H9 (cell line): ENCODE measurements around the gene TMEM45B. TPM values are rescaled to one million over a fixed set of nuclear protein-coding genes. Genes with fewer than 3 reads are reported as not detected.
"Not testable (repeated sequence)": the region's sequence is repeated elsewhere in the genome, so short reads cannot be mapped to it uniquely, and the experiment has no call there.

Source experiments
- DNase-seq: peaks from one replicate; pipeline ENCODE4 v3.0.0-alpha.2; 2017
- H2AFZ ChIP-seq: one replicate; pipeline ENCODE4 v1.6.1; 2013; ENCODE audit warnings: mild to moderate bottlenecking, low read length, control low read depth, moderate library complexity
- H2AK5ac ChIP-seq: 2 replicates; pipeline ENCODE4 v1.6.1; 2013; ENCODE audit warnings: low read length, control low read depth, mixed read lengths; ENCODE audit not compliant: insufficient read length
- H2BK120ac ChIP-seq: one replicate; pipeline ENCODE4 v1.6.1; 2013; ENCODE audit warnings: low read depth, mild to moderate bottlenecking, low read length, control low read depth, inconsistent platforms; ENCODE audit not compliant: poor library complexity, severe bottlenecking
- H2BK12ac ChIP-seq: 2 replicates; pipeline ENCODE4 v1.6.1; 2013; ENCODE audit warnings: low read length, control low read depth, mixed read lengths, low read depth; ENCODE audit not compliant: insufficient read length
- H2BK15ac ChIP-seq: 2 replicates; pipeline ENCODE4 v1.6.1; 2013; ENCODE audit warnings: low read depth, low read length, control low read depth
- H2BK20ac ChIP-seq: one replicate; pipeline ENCODE4 v1.6.1; 2013; ENCODE audit warnings: low read depth, mild to moderate bottlenecking, low read length, control low read depth, inconsistent platforms; ENCODE audit not compliant: poor library complexity, severe bottlenecking
- H2BK5ac ChIP-seq: 2 replicates; pipeline ENCODE4 v1.6.1; 2013; ENCODE audit warnings: low read length, control low read depth, mixed read lengths; ENCODE audit not compliant: insufficient read length
- H3K14ac ChIP-seq: 2 replicates; pipeline ENCODE4 v1.6.1; 2013; ENCODE audit warnings: low read length, control low read depth; ENCODE audit not compliant: insufficient read depth
- H3K18ac ChIP-seq: 2 replicates; pipeline ENCODE4 v1.6.1; 2013; ENCODE audit warnings: low read depth, mild to moderate bottlenecking, mixed read lengths, low read length, control low read depth; ENCODE audit not compliant: insufficient read length
- H3K23ac ChIP-seq: 2 replicates; pipeline ENCODE4 v1.6.1; 2013; ENCODE audit warnings: low read length, control low read depth, mixed read lengths, low read depth; ENCODE audit not compliant: insufficient read length
- H3K23me2 ChIP-seq: 2 replicates; pipeline ENCODE4 v1.6.1; 2013; ENCODE audit warnings: low read depth, mild to moderate bottlenecking, mixed read lengths, low read length, control low read depth; ENCODE audit not compliant: insufficient read length, poor library complexity, severe bottlenecking
- H3K27ac ChIP-seq: 2 replicates; pipeline ENCODE4 v1.5.1; 2013; ENCODE audit warnings: low read length, control low read depth, mixed read lengths, low read depth; ENCODE audit not compliant: insufficient read length
- H3K27me3 ChIP-seq: 2 replicates; pipeline ENCODE4 v1.6.1; 2013; ENCODE audit warnings: low read length, control low read depth, inconsistent platforms; ENCODE audit not compliant: insufficient read depth
- H3K4ac ChIP-seq: 2 replicates; pipeline ENCODE4 v1.6.1; 2013; ENCODE audit warnings: low read depth, mild to moderate bottlenecking, control low read depth, inconsistent platforms, low read length, moderate library complexity
- H3K4me1 ChIP-seq: 2 replicates; pipeline ENCODE4 v1.6.1; 2013; ENCODE audit warnings: low read length, control low read depth, inconsistent platforms; ENCODE audit not compliant: insufficient read depth
- H3K4me2 ChIP-seq: 2 replicates; pipeline ENCODE4 v1.6.1; 2013; ENCODE audit warnings: low read length, control low read depth, mixed read lengths; ENCODE audit not compliant: insufficient read length, insufficient read depth
- H3K56ac ChIP-seq: 2 replicates; pipeline ENCODE4 v1.6.1; 2013; ENCODE audit warnings: low read depth, mild to moderate bottlenecking, mixed read lengths, low read length, control low read depth; ENCODE audit not compliant: insufficient read length
- H3K79me1 ChIP-seq: 2 replicates; pipeline ENCODE4 v1.6.1; 2013; ENCODE audit warnings: low read depth, mild to moderate bottlenecking, moderate library complexity, low read length, control low read depth, inconsistent platforms; ENCODE audit not compliant: insufficient read depth, poor library complexity, severe bottlenecking
- H3K79me2 ChIP-seq: 2 replicates; pipeline ENCODE4 v1.6.1; 2013; ENCODE audit warnings: low read length, control low read depth, inconsistent platforms; ENCODE audit not compliant: insufficient read depth
- H3K9ac ChIP-seq: 2 replicates; pipeline ENCODE4 v1.6.1; 2013; ENCODE audit warnings: low read length, control low read depth, mixed read lengths; ENCODE audit not compliant: insufficient read length; ENCODE audit errors: extremely low read depth
- H3K9me3 ChIP-seq: one replicate; pipeline ENCODE4 v1.6.1; 2013; ENCODE audit warnings: low read depth, low read length, inconsistent platforms; ENCODE audit not compliant: control insufficient read depth
- H3T11ph ChIP-seq: one replicate; pipeline ENCODE4 v1.6.1; 2013; ENCODE audit warnings: mild to moderate bottlenecking, low read length, control low read depth, inconsistent platforms
- H4K20me1 ChIP-seq: one replicate; pipeline ENCODE4 v1.6.1; 2013; ENCODE audit not compliant: control insufficient read depth, insufficient read length, insufficient read depth
- H4K5ac ChIP-seq: 2 replicates; pipeline ENCODE4 v1.6.1; 2013; ENCODE audit warnings: low read depth, mild to moderate bottlenecking, mixed read lengths, low read length, control low read depth; ENCODE audit not compliant: insufficient read length
- H4K8ac ChIP-seq: replicated peaks from 2 replicates; pipeline ENCODE4 v1.6.1; 2013; ENCODE audit warnings: low read length, control low read depth, mixed read lengths, low read depth; ENCODE audit not compliant: insufficient read length
- H4K91ac ChIP-seq: 2 replicates; pipeline ENCODE4 v1.6.1; 2013; ENCODE audit warnings: low read depth, mild to moderate bottlenecking, moderate library complexity, mixed read lengths, low read length, control low read depth; ENCODE audit not compliant: insufficient read length
- H3K27ac Mint-ChIP-seq, 3 experiments: 2 replicates in 2 of 3; 3 replicates in 1 of 3; pipeline ENCODE4 v1.8.0; 2020 to 2021; ENCODE audit warnings: mixed read lengths in 3 of 3, mild to moderate bottlenecking in 1 of 3, moderate library complexity in 1 of 3
- H3K27me3 Mint-ChIP-seq: 2 replicates; pipeline ENCODE4 v1.8.0; 2021; ENCODE audit warnings: low read depth, mild to moderate bottlenecking, moderate library complexity, mixed read lengths
- H3K36me3 Mint-ChIP-seq, 3 experiments: 2 replicates in 2 of 3; 3 replicates in 1 of 3; pipeline ENCODE4 v1.8.0; 2020 to 2021; ENCODE audit warnings: low read depth in 3 of 3, mixed read lengths in 3 of 3; ENCODE audit not compliant: insufficient read depth in 1 of 3
- H3K4me1 Mint-ChIP-seq, 2 experiments: 2 replicates each; pipeline ENCODE4 v1.8.0; 2020; ENCODE audit warnings: mixed read lengths in 2 of 2
- H3K4me3 Mint-ChIP-seq, 2 experiments: 2 replicates in 1 of 2; 3 replicates in 1 of 2; pipeline ENCODE4 v1.8.0; 2020 to 2021; ENCODE audit warnings: mild to moderate bottlenecking in 2 of 2, mixed read lengths in 2 of 2, moderate library complexity in 1 of 2
- H3K9me3 Mint-ChIP-seq, 2 experiments: 2 replicates in 1 of 2; 3 replicates in 1 of 2; pipeline ENCODE4 v1.8.0; 2020; ENCODE audit warnings: mild to moderate bottlenecking in 2 of 2, mixed read lengths in 2 of 2, moderate library complexity in 1 of 2
- WGBS: extraction: QIAGEN DNeasy Blood & Tissue Kit; methylation state at CpG from one replicate; pipeline ENCODE4 v1.1.7; 2013; ENCODE audit warnings: missing lambda C conversion rate, low lambda C conversion rate, mixed read lengths; ENCODE audit not compliant: insufficient read length; ENCODE audit errors: extremely low coverage; 5-methylcytosine and 5-hydroxymethylcytosine counted together
- total RNA-seq: library from RNA; stranded (reverse); gene quantifications from 2 replicates; pipeline ENCODE4 v1.2.1, GENCODE V29; 2021

Gene TMEM45B
- total RNA-seq, 1 experiment from 2014 or later, result 0.70 TPM

DNA sequence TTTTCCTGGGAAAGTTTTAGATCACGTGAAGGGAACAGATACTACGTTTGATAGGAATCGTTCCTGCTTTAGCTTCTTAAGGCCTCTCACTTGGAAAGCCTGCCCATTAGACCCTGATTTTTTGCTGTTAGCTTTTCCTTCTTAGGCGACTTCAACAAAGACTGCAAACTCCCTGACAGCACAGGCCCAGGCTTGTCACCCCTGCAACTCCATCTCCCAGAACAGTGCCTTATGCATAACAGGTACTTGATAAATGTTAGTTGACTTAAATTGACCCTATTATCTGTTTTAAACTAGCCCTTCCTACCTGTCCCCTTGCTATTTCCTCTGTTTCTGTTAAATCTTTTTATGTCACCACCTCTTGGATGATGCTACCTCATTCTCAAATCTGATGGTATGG is 7.6 kb downstream of the TMEM45B start:
- H3K9me3 Mint-ChIP-seq, H3K4me1 ChIP-seq, H3K18ac ChIP-seq, H2BK5ac ChIP-seq, H4K5ac ChIP-seq, H3K23me2 ChIP-seq, H4K20me1 ChIP-seq, H3K9me3 ChIP-seq, H3K4me3 Mint-ChIP-seq, H2BK120ac ChIP-seq, H3K4me2 ChIP-seq, H3K36me3 Mint-ChIP-seq, H2BK20ac ChIP-seq, H4K8ac ChIP-seq, H3K27me3 ChIP-seq, H3T11ph ChIP-seq, H3K4ac ChIP-seq, H3K27ac ChIP-seq, DNase-seq, H3K79me2 ChIP-seq, H4K91ac ChIP-seq, H3K56ac ChIP-seq, H3K14ac ChIP-seq, H2BK15ac ChIP-seq, H3K23ac ChIP-seq, H2AFZ ChIP-seq, H3K4me1 Mint-ChIP-seq, H2AK5ac ChIP-seq, H3K9ac ChIP-seq, H3K27ac Mint-ChIP-seq, H3K79me1 ChIP-seq, H2BK12ac ChIP-seq: not testable (repeated sequence)
- peaks cover 17% of the 10 kb centered on the region for H3K27me3 Mint-ChIP-seq
- WGBS, result no CpG with 5 or more reads among the region's 4 CpGs

- H3K27me3 ChIP-seq, H3K9me3 ChIP-seq, H3K27ac ChIP-seq, H3K56ac ChIP-seq, DNase-seq, H3K79me2 ChIP-seq, H2BK12ac ChIP-seq, H4K8ac ChIP-seq, H3K14ac ChIP-seq, H2BK15ac ChIP-seq, H3K4me3 Mint-ChIP-seq, H4K5ac ChIP-seq, H3K9me3 Mint-ChIP-seq, H3K36me3 Mint-ChIP-seq, H2BK120ac ChIP-seq, H4K20me1 ChIP-seq, H3K4me2 ChIP-seq, H3K79me1 ChIP-seq, H4K91ac ChIP-seq, H3K4me1 Mint-ChIP-seq, H3K23me2 ChIP-seq, H3K27ac Mint-ChIP-seq, H3K23ac ChIP-seq, H2BK5ac ChIP-seq, H3K4me1 ChIP-seq, H2AFZ ChIP-seq, H3K9ac ChIP-seq, H3K4ac ChIP-seq, H3K18ac ChIP-seq, H3T11ph ChIP-seq, H2BK20ac ChIP-seq, H2AK5ac ChIP-seq: not testable (repeated sequence)
- no CpG with 5 or more reads among the region's 3 CpGs for WGBS
- peaks cover 12% of the 10 kb centered on the region for H3K27me3 Mint-ChIP-seq
These were observed 8.2 kb downstream of the TMEM45B start for GRCh38 chr11:129823799-129824198.
